GM18498 (cell line): ENCODE results near the gene TOGARAM1.

ENCODE experiments used
- ATAC-seq: cut with Tn5 transposase; IDR thresholded peaks from one replicate; pipeline ENCODE4 v1.9.1; 2021; ENCODE audit warnings: mild to moderate bottlenecking, moderate library complexity; ENCODE audit not compliant: unreplicated experiment

The TOGARAM1 gene

GRCh38 chr14:44963044-44963528 lies 1.1 kb downstream of the TOGARAM1 start:
- no peak for ATAC-seq

DNA sequence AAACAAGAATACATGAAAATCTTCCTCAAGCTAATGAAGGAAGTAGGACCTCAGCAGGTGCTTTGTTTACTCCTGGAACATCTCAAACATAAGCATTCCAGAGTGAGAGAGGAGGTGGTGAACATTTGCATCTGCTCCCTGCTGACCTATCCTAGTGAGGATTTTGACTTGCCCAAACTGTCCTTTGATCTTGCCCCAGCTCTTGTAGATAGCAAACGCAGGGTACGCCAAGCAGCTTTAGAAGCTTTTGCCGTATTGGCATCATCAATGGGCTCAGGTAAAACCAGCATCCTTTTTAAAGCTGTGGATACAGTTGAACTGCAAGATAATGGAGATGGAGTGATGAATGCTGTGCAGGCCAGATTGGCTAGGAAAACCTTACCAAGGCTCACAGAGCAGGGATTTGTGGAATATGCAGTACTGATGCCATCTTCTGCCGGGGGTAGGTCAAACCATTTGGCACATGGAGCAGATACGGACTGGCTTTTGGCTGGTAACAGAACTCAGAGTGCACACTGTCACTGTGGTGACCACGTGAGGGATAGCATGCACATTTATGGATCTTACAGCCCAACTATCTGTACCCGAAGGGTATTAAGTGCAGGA lies 1.9 kb downstream of the TOGARAM1 start:
- no peak for ATAC-seq

DNA sequence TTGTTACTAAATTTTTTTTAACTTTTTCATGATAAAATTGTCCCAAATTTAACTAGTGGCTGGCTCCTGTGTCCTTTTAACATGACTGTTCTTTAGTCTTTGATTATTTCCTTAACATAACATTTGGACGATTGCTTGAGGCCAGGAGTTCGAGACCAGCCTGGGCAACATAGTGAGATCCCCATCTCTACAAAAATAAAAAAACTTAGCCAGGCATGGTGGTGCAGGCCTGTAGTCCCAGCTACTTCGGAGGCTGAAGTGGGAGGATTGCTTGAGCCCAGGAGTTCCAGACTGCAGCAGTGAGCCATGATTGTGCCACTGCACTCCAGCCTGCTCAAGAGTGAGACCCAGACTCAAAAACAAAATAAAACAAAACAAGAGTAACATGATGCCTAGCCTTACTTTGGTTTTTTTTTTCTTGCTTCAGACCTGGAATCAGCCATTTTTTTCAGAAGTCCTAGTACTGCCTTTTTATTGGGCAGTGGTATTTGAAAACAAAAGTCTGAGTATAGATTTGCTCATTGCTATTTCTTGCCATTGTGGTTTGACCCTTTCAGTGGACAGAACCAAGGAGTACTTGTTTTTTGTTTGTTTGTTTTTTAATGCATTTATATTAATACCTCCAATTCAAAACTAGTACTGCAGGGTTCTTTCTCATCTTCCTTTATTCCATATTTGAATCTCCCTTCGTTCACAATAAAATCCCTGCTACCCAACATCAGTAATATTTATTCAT lies 4.8 kb downstream of the TOGARAM1 start:
- no peak for ATAC-seq

GRCh38 chr14:44968714-44969113 lies 6.7 kb downstream of the TOGARAM1 start:
- no peak for ATAC-seq

- peak; percentile 45 for ATAC-seq
Measured at GRCh38 chr14:44970907-44971306, 8.9 kb downstream of the TOGARAM1 start.

- ATAC-seq, result no peak
Measured at GRCh38 chr14:44971459-44971858, 9.5 kb downstream of the TOGARAM1 start.

DNA sequence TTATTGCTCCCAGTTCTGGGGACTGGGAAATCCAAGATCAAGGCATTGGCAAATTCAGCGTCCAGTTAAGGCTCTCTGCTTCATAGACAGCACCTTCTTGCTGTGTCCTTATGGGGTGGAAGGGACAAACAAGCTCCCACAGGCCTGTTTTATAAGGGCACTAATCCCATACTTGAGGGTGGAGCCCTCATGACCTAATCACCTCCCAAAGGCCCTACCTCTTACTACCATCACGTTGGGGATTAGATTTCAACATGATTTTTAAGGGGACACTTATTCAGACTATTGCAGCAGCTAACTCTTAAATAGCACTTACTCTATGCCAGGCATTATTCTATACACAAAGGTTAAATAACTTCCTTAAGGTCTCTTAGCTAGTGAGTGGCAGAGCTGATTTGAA lies 17.3 kb downstream of the TOGARAM1 start:
- ATAC-seq, result no peak

GRCh38 chr14:44979740-44980356 lies 17.9 kb downstream of the TOGARAM1 start:
- no peak for ATAC-seq

DNA sequence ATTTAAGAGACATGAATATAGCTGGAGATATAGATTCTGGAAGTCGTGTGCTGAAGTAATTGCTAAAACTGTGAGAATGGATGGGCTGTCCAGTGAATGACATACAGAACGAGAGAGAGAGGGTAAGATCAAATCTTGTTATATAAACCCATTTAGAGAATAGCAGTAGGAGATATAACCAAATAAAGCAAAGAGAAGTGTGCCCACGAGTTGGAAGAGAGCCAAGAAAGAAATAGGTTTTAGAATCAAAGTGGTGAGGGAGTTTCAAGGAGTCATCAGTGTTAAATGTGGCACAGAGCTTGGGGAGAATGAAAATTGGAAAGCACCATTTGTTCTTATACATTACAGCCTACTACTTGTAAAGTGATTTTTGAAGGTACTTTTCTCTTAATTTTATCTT lies 19.2 kb downstream of the TOGARAM1 start:
- no peak for ATAC-seq

DNA sequence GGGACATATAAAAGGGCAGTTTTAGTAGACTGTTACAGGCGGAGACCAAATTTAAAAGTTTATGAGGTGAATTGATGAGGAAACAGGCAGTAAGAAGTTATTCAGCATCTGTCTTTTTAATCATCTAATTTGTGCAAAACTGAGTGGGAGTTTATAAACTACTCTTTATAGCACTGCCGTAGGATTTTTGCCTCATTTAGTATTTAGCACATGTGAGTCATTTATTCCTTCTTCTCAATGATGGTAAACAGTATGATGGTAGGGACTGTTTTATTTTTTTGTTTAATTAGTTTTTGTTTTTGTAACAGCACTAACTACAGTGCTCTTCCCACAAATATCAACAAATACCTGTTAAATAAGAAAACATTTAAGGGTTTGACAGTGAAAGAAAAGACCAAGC lies 20.6 kb downstream of the TOGARAM1 start:
- no peak for ATAC-seq

DNA sequence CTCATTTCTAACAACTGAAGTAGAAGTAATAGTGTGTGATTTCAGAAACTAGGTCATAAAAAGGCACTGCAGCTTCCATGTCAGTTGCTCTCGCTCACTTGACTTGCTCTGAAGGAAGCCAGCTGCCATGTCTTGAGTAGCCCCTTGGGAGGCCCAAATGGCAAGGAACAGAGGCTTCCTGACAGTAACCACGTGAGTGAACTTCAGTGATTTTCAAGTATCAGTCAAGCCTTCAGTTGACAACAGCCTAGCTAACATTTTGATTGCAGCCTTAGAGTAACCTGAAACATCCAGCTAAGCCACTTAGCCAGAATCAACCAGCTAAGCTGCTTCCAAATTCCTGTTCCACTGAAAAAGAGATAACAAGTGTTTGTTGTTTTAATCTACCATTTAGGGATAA lies 26.7 kb downstream of the TOGARAM1 start:
- ATAC-seq, result no peak

- no peak for ATAC-seq
Measured at GRCh38 chr14:44989497-44990440, 27.8 kb downstream of the TOGARAM1 start.

DNA sequence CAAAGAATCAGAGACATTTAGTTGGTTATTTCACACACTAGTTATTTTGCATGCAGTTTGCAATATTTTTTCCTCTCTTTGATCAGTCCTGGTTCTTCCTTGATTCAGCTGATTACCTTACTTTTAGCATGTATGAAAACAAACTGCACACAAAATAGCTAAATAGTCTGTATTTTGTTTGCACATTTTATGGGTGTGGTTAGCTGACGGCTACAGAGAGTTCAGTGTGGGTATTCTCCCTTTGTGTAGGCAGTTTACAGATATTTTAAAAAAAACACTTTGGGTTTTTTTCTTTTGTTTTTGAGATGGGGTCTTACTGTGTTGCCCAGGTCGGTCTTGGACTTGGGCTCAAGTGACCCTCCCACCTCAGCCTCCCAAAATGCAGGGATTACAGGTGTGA lies 28.5 kb downstream of the TOGARAM1 start:
- no peak for ATAC-seq

DNA sequence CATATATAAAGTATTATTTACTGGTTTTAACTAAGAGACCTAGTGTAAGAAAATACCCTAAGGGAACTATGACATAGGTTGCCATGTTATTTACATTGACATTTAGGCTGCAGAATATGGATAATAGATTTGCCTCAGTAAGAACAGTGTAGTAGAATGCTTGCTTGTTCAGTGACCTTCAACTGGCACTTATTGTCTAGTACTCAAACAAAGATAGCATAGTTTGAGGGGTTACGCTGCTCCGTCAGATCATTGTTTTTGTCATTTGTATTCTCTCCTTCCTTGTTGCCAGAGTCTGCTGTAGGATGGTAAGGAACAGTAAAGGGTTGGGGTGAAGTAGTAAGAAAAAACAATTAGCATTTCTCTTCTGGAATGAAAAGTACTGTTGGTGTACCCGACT lies 33.2 kb downstream of the TOGARAM1 start:
- no peak for ATAC-seq

DNA sequence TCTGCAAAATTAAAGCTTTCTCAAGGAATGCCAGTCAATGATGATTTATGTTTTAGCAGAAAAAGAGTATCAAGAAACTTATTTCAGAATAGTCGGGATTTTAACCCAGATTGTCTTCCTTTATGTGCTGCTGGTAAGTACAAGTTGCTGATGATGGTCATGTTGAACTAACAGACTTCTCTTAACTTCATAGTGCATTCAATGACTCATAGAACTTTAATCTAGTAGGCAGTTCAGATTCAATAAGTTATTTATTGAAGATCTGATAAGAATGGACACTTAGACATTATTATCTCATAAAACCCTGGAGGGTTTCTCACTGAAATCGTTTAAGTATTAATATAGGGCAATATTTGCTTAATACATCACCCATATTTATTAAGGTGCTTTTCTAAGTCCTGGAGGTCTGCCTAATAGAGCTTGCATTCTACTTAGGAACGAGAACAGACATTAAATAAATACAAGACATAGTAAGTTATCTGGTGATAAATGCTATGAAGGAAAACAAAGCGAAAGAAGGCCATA lies 33.8 kb downstream of the TOGARAM1 start:
- ATAC-seq, result no peak

DNA sequence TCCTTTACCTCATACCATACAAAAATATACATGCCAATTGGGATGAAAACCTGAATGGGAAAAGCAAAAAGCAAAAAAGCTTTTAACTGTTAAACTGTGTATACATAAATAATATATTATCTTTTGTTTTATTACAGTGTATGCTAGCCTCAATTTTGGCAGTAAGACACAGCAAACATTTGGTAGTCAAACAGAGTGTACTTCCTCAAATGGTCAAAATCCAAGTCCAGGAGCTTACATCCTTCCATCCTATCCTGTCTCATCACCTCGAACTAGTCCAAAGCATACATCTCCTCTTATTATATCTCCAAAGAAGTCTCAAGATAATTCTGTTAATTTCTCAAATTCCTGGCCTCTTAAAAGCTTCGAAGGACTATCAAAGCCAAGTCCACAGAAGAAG lies 41.9 kb downstream of the TOGARAM1 start:
- ATAC-seq, result no peak

DNA sequence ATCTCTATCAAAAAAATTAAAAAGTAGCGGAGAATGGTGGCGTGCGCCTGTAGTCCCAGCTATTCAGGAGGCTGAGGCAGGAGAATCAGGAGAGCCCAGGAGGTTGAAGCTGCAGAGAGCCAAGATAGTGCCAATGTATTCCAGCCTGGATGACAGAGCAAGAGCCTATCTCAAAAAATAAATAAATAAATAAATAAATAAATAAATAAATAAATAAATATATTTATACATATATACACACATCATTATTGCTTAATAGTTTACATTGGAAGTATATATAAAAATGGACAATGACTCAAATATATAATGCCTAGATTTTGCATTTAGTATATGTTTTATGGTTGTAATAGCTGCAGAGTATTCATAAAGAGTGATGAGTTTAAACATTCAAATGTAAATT lies 53.1 kb downstream of the TOGARAM1 start:
- no peak for ATAC-seq

DNA sequence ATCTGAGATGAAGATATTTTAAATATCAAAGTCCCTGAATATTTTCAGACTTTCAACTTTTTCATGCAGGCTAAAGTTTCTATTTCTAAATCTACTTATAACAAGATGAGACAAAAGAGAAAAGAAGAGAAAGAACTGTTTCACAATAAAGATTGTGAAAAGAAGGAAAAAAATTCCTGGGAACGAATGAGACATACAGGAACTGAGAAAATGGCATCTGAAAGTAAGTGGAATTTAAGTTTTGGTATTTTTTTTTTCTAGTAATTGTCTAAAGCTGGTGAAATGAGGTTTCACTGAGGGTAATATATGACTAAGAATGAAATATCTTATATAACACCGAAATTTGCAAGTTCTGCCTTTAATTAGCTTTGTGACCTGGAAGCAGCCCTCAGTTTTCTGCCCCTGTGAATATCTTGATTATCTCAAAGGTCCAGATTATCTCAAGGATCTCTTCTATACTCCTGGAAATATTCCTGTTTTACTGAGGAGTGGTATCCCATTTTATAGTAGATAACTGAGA lies 66.2 kb downstream of the TOGARAM1 start:
- ATAC-seq, result no peak

DNA sequence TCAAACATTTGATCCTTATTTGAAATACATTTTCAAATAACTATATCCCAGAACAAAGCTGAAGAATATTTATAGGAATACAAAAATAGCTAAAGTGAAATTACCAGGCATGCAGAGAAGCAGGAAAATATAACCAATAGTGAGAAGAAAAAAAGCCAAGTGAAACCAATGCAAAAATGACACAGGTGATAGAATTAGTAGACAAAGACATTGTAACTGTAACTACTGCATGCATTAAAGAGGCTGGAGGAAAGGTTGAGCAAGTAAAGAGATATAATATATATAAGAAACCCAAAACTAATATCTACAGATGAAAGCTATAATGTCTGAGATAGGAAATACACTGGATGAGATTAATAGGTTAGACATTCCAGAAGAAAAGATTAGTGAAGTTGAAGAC lies 72.7 kb downstream of the TOGARAM1 start:
- no peak for ATAC-seq

DNA sequence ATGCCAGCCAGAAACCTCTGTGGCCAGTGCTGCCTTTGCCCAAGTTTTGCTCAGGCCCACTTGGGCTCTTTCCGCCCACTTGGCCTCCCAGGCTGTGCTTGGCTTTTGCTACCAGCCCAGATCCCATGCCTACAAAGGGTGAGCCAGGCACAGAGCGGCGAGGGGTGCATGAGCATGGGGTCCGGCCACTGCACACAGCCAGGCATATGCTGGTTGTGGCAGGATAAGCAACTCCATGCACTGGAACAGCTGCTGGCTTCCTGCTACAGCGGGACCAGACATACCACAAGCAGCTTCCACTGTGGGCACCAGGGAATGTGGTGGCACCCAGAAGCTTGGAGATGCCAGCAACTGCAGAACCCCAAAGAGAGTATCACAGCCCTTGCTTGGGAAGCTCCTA lies 76.3 kb downstream of the TOGARAM1 start:
- no peak for ATAC-seq

DNA sequence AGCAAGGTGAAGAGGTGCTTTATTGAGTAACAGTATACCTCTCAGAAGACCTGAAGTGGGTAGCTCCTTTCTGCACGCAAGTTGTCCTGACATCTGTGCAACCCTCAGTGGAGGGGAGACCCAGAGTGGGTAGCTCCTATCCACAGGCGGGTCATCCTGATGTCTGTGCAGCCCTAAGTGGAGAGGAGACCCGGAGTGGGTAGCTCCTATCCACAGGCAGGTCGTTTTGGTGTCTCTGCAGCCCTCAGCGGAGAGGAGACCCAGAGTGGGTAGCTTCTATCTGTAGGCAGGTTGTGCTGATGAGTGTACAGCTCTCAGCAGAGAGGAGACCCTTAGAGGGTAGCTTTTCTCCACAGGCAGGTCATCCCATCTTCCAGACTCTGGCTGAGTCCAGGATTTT lies 76.9 kb downstream of the TOGARAM1 start:
- ATAC-seq, result no peak
